NB4 (cell line): Measurements from ENCODE around the gene ABCC8.

Source experiments
- POLR2A ChIP-seq: IDR thresholded peaks from 2 replicates; pipeline ENCODE4 v1.6.1; 2011; ENCODE audit warnings: mild to moderate bottlenecking; ENCODE audit not compliant: insufficient read length; ENCODE audit errors: extremely low read depth
- TF ChIP-seq, protein P1 (sequence below): IDR thresholded peaks from one replicate; pipeline ENCODE4 v1.5.1; 2012; ENCODE audit warnings: low read depth, low read length

DNA sequence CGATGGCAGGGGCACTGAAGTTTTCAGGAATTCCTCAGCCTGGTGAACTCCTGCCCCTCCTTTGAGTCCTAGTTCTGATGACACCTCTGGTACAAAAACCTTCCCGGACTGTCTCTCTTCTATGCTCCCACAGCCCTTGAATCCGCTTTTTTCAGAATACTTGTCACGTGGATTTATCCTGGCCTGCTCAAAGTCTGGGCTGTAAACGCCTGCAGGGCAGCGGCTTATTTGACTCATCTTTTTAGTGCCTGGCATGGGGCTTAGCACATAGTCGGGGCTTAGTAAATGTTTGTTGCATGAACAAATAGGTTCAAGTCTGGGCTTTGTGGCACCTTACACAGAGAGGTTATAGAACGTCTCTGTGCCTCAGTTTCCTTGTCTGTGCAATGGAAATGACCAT lies 74.8 kb downstream of the ABCC8 start:
- TF ChIP-seq POLR2A: no peak
- TF ChIP-seq, protein P1, sequence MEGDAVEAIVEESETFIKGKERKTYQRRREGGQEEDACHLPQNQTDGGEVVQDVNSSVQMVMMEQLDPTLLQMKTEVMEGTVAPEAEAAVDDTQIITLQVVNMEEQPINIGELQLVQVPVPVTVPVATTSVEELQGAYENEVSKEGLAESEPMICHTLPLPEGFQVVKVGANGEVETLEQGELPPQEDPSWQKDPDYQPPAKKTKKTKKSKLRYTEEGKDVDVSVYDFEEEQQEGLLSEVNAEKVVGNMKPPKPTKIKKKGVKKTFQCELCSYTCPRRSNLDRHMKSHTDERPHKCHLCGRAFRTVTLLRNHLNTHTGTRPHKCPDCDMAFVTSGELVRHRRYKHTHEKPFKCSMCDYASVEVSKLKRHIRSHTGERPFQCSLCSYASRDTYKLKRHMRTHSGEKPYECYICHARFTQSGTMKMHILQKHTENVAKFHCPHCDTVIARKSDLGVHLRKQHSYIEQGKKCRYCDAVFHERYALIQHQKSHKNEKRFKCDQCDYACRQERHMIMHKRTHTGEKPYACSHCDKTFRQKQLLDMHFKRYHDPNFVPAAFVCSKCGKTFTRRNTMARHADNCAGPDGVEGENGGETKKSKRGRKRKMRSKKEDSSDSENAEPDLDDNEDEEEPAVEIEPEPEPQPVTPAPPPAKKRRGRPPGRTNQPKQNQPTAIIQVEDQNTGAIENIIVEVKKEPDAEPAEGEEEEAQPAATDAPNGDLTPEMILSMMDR: no peak
